ENCODE measurements around the gene CHCHD6.

Gene CHCHD6

GRCh38 chr3:126895178-126896066 lies 191.4 kb downstream of the CHCHD6 start:
- DNase-seq (ENCODE audit: low spot score): no peak

DNA sequence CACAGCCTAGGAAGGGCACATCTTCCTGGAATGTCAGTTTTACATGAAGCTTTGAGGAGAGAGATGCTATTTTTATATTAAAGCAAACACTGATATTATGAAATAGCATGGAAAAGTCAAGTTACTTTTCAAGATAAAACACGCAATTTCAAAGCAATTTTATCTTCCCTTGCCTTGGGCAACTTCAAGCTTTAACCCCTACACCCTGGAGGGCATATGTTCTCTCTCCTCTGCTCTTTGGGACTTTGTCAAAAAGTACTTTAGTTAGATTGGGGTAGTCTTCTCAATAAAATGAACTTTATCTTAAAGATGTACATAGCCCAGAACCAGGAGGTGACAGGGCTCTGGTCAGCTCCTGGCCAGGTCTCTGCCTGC lies 192.0 kb downstream of the CHCHD6 start:
- DNase-seq (ENCODE audit: low spot score): no peak

DNA sequence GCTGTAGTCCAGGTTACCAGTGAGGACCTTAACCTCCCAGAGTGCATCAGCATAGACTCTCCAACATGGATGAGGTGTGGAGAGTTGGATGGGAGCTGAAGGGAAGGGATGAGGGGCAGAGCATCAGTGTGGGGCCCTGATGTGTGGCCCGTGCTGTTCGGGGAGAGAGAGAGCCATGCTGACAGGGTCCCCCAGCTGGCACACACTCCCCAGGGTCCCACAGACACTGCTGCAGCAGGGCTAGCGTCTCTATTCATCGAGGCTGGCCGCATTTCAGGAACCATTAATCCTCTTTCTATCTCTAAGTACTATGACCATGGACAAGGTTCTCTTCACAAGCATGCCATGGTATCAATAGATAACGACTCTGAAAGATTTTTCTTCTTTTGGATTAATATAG lies 192.9 kb downstream of the CHCHD6 start:
- DNase-seq (ENCODE audit: low spot score): no peak

DNA sequence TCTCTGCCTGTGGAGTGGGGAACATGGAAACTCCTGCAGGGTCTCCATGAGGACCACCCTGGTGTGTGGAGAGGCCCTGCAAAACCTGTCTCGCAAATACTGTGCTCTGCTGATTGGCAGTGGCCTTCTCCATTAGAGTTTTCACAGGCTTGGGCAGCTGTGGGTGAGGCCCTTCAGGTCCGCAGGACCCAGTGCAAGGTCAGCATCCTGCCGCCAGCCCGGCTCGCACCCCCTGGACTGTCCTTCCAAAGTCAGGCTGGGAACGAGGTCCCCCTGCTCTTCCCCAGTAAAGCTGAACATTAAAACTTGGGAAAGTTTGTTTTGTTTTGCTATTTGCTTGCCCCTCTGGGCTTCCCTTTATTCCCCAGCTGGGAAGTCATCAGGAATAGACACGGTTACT lies 193.9 kb downstream of the CHCHD6 start:
- no peak for DNase-seq (ENCODE audit: low spot score)

DNA sequence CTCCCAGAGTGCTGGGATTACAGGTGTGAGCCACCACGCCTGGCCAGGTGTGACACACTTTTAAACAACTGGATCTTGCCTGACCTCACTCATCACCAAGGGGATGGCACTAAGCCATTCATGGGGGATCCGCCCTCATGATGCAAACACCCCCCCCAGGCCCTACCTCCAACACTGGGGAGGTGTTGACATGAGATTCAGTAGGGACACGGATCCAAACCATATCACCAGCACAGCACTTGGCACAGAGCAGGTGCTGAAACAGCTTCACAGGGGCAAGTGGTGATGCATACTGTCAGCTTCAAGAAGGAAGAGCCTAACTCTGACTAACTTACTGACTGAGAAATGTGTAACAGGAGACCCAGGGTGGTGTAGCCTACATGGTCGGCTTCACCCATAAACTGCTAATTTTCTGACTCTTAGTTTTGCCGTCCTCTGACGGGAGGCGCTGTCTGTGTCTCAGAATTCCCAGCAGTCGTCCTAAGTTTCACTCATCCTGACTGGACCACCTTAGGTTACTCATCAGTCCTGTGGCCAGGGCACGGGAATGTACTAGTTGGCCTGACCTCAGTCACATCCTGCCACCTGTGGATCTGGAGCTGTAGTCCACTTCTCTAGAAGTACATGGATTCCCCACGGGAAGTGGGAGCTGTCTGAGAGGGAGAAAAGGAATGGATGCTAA lies 197.0 kb downstream of the CHCHD6 start:
- DNase-seq (ENCODE audit: low spot score): no peak

GRCh38 chr3:126901631-126902030 lies 197.6 kb downstream of the CHCHD6 start:
- DNase-seq (ENCODE audit: low spot score): no peak

- no peak for DNase-seq (ENCODE audit: low spot score)
Observed at GRCh38 chr3:126903521-126903920, 199.5 kb downstream of the CHCHD6 start.

- no peak for DNase-seq (ENCODE audit: low spot score)
Observed at GRCh38 chr3:126907557-126907956, 203.5 kb downstream of the CHCHD6 start.

DNA sequence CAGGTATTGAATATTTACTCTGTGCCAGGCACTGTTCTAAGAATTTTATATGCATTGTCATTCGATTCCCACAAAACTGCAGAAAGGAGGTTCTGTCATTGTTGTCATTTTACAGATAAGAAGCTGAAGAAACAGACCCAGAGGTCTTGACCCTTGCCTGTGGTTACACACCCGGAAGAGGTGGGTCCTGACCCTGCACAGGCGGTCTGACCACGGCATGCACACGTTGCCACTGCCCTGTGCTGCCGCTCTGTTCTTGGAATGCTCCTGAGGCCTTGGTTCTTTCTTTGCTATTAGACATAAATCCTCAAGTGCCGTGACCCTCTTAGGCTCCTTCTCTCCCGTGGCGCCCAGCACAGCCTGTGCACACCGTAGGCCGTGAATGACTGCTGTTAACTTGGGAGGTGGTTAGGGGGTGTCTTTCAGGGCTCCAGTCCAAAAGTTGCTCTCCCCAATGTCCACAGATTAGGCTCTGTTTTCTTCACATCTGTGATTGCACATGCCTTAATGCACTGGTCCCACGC lies 204.8 kb downstream of the CHCHD6 start:
- DNase-seq (ENCODE audit: low spot score): no peak

- DNase-seq (ENCODE audit: low spot score): no peak
Observed at GRCh38 chr3:126910231-126910630, 206.2 kb downstream of the CHCHD6 start.

GRCh38 chr3:126911162-126912026 lies 207.4 kb downstream of the CHCHD6 start:
- DNase-seq (ENCODE audit: low spot score): peak; percentile 93

- no peak for DNase-seq (ENCODE audit: low spot score)
Observed at GRCh38 chr3:126912027-126912422, 208.0 kb downstream of the CHCHD6 start.

GRCh38 chr3:126912491-126913195 lies 208.6 kb downstream of the CHCHD6 start:
- DNase-seq (ENCODE audit: low spot score): no peak

DNA sequence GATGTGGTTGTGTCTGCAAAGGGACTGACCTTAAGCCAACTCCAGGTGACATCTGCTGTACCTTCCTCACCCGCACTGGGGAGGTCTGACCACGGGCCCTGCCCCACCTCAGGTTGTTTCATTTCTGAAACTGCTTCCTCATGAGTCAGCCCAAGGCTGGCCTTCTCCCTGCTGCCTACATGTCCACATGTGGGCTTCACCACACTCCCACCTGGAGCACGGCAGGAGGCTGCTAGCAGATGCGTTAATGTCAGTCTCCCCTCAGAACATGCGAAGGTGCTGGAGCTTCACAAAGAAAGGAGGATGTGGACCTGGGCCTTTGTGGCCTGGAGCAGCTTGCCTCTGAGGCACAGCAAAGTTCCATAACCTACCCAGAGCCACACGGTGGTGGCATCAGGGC lies 209.5 kb downstream of the CHCHD6 start:
- no peak for DNase-seq (ENCODE audit: low spot score)

GRCh38 chr3:126914226-126914625 lies 210.2 kb downstream of the CHCHD6 start:
- DNase-seq (ENCODE audit: low spot score): no peak

- no peak for DNase-seq (ENCODE audit: low spot score)
Observed at GRCh38 chr3:126915015-126915414, 211.0 kb downstream of the CHCHD6 start.

DNA sequence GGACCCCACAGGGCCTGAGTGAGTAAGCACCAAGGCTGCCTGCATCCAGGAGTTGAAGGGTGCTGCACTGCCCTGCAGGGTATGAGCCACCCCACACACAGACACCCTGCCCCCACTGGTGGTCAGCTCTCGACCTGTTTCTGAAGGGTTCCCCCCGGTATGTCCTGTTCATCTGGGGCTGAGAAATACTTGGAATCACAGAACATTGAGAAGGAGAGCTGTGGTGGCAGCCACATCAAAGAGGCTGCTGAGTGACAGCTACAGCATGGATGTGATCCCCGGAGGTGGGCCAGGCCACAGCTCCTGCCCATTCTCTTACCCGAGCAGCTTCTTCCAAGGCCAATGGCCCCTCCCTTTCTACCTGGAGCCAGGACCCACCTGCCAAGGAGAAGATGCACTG lies 212.5 kb downstream of the CHCHD6 start:
- no peak for DNase-seq (ENCODE audit: low spot score)

DNA sequence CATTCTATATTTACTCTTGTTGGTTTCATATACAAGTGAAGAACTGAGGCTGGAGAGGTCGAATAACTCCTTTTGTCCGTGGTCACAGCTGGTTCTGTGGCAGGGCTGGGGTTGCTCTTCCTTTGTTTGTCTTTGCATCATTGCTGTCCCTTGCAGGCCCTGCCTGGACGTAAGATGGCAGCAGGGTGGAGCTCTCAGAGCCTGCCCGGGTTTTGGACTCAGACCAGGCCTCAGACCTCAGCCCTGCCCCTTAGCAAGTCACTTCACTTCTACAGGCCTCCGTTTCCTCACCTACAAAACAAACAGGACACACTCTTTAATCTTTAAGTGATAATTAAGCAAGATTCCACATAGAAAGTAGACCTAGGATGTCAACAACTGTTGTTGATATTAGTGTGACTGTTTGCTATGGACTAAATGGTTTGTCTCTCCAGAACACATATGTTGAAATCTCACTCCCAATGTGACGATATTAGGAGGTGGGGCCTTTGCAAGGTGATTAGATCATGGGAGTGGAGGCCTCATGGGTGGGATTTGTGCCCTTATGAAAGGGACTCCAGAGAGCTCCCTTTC lies 213.3 kb downstream of the CHCHD6 start:
- DNase-seq (ENCODE audit: low spot score): no peak

GRCh38 chr3:126918355-126918821 lies 214.3 kb downstream of the CHCHD6 start:
- no peak for DNase-seq (ENCODE audit: low spot score)

DNA sequence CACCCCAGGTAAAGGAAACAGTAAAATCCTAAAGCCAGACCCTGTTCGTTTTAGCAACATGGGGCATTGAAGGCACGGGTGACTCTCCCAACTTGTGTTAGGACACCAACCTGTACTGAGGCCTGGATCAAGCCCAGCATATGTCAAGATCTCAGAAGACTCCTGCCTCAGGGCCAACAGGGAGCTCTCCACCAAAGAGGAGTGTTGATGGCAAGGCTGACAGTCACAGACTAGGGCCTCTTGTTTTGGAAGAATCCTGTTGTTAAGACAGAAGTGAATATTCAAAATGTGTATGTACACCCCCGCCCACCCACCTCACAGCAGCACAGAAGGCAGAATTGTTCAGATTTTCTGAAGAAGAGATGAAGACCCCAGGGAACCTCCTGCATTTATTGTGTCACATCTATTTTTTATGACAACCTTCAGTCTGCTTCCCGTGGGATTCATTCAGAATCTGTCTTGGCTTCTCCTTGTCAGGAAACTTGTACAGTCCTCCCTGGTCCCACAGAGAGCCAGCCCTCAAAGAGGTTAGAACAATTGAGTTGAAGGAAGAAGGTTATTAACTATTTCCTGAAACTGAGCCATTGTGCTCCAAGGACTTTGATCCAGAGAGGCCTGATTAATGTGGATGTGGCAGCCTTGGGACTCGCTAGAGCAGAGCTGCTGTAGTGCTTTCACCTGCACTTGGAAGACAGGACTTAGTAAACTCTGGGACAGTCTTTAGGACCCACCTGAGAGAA lies 217.2 kb downstream of the CHCHD6 start:
- no peak for DNase-seq (ENCODE audit: low spot score)
